ENCODE data around the gene KRT79.

The KRT79 gene

DNA sequence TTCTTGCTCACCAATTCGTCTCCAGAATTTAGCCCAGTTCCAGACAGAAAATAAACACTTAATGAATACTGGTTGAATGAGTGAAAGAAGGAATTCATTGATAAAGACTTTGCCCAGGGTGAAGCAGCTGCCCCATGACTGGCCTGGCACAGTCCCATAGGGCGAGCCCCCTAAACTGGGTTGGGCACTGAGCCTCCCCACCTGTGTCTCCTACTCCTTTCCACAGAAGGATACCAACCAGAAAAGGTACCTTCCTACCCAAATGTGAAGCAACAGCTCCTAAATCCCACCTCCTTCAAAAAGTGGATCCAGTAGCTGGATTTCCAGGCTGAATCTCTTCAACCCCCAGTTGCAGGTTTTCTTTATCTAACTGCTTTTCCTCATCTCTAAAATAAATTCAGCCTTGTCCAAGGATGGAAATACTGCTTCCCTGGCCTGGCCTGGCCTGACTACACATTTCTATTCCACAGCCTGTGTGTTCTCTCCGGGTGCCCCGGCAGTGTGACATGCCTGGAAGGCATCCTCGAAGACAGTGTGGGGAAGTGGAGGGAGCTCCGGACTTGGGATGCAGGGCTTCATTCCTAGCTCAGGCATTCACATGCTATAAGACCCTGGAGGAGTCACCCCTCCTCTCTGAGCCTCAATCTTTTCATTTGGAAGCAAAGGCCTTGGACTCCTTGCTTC is 45.8 kb downstream of the KRT79 start:
- no peak for DNase-seq

DNA sequence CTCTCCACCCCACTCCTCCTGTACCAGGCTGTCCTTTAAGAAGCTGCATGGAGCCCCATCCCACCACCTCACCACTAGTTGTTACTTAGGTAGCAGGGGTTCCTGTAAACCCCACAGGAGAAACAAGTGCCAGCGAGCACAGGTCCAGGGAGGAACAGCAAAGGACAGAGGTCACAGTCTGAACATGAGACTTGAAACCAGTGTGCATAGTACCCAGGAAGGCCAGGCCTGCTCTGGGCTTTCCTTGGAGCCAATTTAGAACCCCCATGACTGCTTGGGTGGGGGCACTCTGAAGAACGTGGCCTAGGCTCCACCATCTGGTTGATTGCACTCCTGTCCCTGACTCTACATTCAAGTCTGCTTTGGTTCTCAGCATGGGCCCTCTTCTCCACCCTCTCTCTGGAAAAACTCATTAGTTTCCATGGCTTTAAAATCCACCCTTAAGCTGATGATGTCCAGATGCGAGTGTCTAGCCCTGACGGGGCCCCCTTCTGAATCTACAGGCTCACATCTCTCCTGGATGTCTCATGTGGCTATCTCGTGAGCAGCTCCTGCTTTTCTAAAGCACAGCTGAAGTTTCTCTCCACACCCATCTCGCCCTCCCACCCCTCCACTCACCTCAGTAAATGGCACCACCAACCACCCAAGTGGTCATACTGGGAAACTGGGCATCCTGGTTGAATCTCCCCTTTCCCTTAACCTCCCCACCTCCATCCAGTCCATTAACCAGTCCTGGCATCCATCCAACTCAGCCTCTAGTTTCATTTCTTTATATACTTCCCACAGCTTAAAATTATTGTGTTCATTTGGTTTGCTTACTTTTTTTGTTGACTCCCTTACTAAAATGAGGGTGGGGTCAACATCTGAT is 46.6 kb downstream of the KRT79 start:
- DNase-seq: no peak

DNA sequence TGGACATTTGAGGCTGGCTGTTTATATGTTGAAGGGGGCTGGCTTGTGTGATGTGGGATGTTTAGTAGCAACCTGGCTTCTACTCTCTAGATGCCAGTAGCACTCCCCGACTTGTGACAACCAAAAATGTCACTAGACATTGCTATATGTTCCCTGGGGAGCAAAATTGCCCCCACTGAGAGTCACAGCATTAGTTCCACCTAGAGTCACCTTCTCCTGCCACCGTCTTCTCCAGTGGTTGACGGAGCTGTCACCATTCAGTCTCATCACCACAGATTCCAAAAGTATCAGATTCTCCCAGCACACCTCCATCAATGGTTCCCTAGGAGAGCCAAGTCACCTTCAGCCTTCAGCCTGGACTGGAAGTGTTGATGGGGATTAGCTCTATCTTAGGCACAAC is 49.2 kb downstream of the KRT79 start:
- no peak for DNase-seq

DNA sequence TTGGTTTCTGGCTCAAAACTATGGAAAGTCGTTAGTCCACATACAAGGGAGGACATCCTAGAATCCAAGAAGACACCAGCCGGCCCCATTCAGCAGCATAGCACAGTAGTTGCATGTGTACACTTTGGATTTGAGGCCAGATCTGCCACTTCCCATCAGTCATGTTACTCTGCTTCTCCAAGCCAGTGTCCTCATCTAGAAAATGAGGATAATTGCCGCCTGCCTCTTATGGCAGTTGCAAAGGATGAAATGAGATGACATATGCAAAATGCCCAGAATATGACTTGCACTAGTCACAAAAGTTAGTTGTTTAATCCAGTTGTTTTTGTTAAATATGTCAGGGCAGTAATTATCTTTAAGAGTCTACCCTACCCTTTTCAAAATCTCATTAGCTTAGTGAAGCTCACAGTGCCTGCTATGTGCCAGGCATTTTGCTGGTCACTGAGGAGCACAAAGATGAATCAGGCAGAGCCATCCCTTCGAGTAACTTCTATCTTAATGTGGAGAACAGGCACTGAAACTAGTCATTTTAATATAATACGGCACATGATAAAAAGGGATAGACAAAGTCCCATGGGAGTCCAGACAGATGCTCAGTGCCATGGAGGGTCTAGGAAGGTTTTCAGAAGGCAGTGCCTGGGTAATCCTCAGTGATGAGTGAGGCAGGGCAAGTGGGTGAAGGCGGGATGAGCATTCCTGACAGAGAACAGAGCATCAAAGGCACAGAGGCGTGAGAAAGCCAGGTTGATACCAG is 50.4 kb downstream of the KRT79 start:
- no peak for DNase-seq

DNA sequence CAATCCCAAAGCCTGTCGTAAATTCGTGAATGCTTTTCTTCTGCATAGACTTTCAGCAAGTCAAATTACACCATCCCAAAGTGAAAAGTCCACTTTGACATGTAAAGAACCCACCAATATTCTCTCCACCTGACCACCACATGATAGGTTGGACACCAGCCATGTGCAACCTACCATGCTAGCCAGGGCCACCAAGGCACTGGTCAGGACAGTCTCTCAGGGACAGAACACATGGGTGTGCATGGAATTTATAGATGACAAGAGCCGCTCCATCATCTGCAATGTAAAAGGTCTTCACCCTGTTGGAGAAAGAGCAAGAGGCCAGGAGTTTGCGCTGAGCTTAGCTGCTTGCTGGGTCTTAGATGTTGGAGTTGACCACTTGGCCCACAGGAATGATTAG is 51.6 kb downstream of the KRT79 start:
- DNase-seq: no peak

DNA sequence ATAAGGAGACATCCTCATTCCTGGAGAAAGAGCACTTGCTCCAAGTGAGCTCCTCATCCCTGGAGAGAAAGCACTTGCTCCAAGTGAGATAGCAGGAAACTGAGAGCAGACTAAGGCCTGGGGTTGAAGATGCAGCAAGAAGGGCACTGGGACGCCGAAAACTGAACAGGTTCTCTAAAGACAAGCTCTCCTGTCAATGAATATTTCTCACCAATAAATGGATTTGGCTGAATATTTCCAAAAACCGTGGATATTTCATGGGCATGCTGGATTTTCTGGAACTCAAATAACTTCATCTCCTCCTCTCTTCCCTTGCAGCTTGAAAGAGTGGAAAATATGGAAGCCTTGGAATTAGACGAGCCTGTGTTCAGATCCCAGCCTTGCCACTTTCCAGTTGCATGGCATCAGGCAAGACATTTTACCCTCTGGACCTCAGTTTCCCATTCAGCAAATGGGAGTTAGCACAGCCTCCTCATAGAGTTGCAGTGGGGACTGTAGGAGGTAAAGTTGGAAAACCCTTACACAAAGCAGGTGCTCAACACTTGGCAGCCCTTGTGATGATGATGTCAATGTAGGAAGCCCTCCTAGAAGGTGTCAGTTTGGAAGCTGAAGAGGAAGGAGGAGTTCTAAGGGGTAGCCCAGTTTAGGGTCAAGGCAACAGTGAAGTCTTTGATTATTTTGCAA is 52.6 kb downstream of the KRT79 start:
- no peak for DNase-seq

DNA sequence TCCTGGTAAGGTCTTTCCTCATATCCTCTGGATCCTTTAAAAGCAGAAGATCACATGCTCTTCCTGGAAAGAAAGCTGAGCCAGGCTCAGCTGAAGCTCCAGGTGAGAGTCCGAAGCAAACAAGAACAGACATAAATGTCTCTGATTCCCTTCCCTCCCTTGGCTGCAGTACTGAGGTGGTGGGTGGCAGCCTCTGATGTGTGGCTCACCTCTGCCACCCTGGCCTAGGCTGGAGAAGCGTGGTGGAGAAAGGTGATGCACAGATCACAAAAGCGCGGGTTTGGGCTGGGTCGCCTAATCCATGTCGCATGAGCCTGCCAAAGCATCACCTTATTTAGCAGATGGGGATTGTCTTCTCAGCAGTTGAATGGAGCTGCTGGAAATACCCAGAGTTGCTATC is 54.2 kb downstream of the KRT79 start:
- no peak for DNase-seq

DNA sequence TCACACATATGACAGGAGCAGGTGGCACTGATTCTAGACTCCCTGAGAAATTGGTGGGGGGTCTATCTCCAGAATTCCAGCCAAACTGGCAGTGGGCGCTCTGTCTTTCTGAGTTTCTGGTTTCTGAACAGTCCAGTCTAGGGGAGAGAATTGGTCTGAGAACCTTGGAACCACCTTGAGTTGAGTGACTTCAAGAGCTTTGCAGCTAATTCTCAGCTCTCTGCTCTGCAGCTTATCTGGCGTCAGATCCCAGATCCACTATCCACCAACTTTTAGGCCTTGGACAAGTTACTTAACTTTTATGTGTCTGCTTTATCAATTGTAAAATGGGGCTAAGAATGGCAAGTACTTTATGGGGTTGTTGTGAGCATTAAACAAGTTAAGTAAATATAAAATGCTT is 55.3 kb downstream of the KRT79 start:
- no peak for DNase-seq

DNA sequence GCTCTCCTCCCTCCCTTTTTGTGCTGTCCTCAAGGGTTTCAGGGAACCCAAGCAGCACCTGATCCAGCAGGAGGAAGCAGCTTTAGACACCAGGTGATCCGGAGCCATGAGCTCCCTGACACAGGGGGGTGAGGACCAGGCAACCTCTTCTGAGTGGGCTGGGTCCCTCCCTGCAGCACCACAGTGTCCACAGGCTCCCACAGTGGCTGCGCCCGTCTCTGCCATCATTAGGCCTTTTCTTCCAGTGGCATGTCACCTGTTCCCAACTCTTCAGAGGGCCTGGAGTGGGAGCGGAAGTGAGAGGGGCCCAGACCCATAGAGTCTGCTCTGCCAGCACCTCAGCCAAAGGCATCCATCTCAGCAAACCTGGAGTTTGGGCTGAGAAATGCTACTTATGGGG is 56.5 kb downstream of the KRT79 start:
- no peak for DNase-seq

DNA sequence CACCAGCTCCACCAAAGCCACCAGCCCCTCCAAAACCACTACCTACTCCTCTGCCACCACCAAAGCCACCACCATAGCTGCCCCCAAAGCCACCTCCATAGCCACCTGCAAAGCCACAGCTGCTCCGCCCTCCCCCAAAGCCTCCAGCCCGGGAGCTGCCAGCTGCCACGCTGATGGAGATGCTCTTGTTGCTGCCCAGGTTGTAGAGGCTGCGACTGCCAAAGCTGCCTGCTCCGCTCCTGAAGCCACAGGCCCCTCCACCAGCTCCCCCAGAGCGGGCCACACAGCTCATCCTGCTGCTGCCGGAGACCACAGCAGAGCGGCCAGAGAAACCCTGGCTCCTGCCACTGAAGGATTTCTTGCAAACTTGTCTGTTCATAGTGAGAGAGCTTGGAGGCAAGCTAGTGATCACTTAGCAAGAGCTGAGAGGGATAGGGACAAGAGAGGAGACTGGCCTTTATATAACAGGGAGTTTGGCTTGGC is 57.2 kb downstream of the KRT79 start, which contains the start of gene KRT76:
Gene KRT76, minus strand, starts transcription at position 433 of the 483 bp plus-strand sequence. Its CDS starts 54 bp downstream, at position 379.
- DNase-seq: no peak

DNA sequence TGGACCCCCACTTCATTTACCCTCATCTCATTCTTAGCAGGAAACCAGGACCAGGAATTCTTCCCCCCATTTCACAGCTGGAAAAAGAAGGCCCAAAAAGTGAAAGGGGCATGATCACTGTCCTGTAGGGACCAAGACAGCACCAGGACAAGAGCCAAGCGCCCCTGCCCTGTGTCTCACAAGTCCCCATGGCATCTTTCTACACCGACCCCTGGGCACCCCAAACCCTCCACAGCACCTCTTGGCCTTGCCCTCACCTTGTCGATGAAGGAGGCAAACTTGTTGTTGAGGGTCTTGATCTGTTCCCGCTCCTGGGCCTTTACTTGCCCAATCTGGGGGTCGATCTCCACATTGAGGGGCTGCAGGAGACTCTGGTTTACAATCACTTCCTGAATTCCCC is 57.7 kb downstream of the KRT79 start:
- DNase-seq: no peak

DNA sequence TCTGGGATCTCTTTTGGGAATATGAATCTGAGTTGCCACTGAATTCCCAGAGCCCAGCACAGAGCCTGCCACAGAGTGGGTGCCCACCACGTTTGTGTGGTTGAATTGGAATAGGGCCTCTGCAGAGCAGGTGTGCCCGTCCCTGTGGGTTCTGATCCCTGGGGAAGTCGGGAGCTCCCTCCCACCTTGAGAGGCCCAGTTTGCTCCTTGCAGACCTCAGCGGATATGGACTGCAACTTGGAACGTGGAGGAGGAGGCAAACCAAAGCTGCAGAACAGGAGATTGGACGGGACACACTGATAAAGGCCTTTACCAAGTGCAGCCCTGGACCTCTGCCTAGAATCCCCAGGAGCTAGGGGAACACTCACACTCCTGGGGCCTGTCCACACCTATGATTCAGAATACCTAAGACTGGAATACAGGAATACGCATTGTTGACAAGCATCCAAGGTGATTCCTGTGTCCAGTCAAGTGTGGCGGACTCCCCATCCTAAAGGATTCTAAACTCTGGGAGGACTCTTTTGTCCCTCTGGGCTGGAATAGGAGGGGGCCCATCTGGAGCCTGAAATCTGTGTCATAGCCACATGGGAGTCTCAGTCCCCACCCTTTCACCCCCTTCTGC is 59.4 kb downstream of the KRT79 start:
- no peak for DNase-seq

DNA sequence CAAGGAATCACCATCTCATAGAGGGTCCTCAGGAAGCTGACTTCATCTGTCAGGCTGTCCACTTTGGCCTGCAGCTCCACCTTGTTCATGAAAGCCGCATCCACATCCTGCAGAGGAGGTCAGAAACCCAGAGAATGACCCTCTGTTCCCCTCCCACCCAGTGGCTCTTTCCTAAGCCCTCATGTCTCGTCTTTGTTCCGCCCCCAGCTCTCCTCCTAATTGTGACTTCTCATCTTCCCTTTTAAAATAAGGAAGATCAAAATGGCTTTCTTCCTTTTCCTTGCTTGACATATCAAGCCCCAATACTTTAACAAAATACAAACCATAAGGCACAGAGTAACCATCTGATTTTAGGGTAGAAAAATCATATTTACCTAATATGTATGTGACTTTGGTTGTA is 61.3 kb downstream of the KRT79 start:
- DNase-seq: no peak

DNA sequence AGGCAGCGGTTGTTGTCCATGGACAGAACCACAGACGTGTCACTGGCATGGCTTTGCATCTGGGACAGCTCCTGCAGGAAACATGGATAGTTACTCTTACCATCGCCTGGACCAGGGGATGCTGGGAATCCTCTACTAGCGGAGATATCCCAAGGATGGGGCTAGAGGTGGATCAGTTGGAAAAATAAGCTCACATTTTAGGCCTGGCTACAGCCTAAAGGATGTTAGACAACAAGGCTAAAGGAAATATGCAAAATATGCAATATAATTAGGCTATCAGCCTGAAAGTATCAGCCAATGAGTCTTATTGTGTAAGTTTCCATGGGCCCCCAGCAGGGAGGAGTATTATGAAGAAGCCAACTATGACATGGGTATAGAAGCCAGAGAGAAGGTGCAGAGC is 61.9 kb downstream of the KRT79 start:
- DNase-seq: no peak

DNA sequence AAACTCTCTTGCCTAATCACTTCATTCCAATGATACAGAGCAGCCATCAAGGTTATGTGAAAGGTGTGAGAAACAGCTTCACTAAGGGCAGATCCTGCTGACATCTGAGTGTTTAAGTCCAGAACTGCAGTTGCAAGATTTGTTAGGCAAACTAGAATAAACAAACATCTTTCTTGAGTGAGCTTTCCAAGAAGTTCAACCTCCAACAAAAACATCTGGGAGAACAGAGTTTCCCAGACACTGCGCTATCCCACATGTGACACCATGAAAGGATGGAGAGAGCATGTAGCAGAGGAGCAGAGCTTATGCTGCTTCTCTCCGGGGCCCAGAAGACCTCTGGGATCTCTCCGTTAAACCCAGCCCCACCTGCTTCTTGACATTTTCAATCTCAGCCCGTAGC is 62.6 kb downstream of the KRT79 start:
- no peak for DNase-seq

Measured in EL (cell line).